Mucosa of stomach (tissue), 1 donor: ENCODE measurements around the gene TRPC4AP.

ENCODE experiments used
- H3K27me3 ChIP-seq: one replicate; pipeline ENCODE4 v1.7.0; 2013; ENCODE audit warnings: mild to moderate bottlenecking, low read length; ENCODE audit not compliant: control insufficient read depth, insufficient read depth
- H3K36me3 ChIP-seq: one replicate; pipeline ENCODE4 v1.7.0; 2013; ENCODE audit warnings: low read length; ENCODE audit not compliant: control insufficient read depth, insufficient read depth
- H3K4me1 ChIP-seq: one replicate; pipeline ENCODE4 v1.7.0; 2013; ENCODE audit warnings: mild to moderate bottlenecking, low read length; ENCODE audit not compliant: control insufficient read depth, insufficient read depth
- H3K4me3 ChIP-seq: one replicate; pipeline ENCODE4 v1.7.0; 2013; ENCODE audit warnings: low read length
- H3K9ac ChIP-seq: one replicate; pipeline ENCODE4 v1.7.0; 2013; ENCODE audit warnings: mild to moderate bottlenecking, low read length, moderate library complexity
- H3K9me3 ChIP-seq: one replicate; pipeline ENCODE4 v1.7.0; 2013; ENCODE audit warnings: mild to moderate bottlenecking, low read length, moderate library complexity; ENCODE audit not compliant: control insufficient read depth
- donor health status: Pancreatic carcinoma.

Gene TRPC4AP

GRCh38 chr20:35042268-35042667, 50.3 kb downstream of the TRPC4AP start:
- Histone ChIP-seq H3K27me3 (no peaks in the 10 kb centered on the region), H3K9me3 (no peaks in the 10 kb centered on the region), H3K9ac (no peak overlapping the region), H3K4me3 (no peak overlapping the region), H3K4me1 (peaks cover 22% of the 10 kb centered on the region), H3K36me3 (no peaks in the 10 kb centered on the region)

- H3K4me3 ChIP-seq: no peak overlapping the region
- H3K36me3 ChIP-seq: no peaks in the 10 kb centered on the region
- H3K9me3 ChIP-seq: no peaks in the 10 kb centered on the region
- H3K27me3 ChIP-seq: no peaks in the 10 kb centered on the region
- peaks cover 22% of the 10 kb centered on the region for H3K4me1 ChIP-seq
- no peak overlapping the region for H3K9ac ChIP-seq
These were observed 52.0 kb downstream of the TRPC4AP start for GRCh38 chr20:35040646-35041045.

GRCh38 chr20:35039846-35040489, 52.6 kb downstream of the TRPC4AP start:
- Histone ChIP-seq H3K27me3 (no peaks in the 10 kb centered on the region), H3K36me3 (peaks cover 5% of the 10 kb centered on the region), H3K4me3 (no peak overlapping the region), H3K4me1 (peaks cover 22% of the 10 kb centered on the region), H3K9me3 (no peaks in the 10 kb centered on the region), H3K9ac (no peak overlapping the region)

GRCh38 chr20:35039146-35039545, 53.5 kb downstream of the TRPC4AP start:
- peaks cover 22% of the 10 kb centered on the region for H3K4me1 ChIP-seq
- H3K9ac ChIP-seq: no peak overlapping the region
- no peaks in the 10 kb centered on the region for H3K27me3 ChIP-seq
- no peaks in the 10 kb centered on the region for H3K9me3 ChIP-seq
- no peak overlapping the region for H3K4me3 ChIP-seq
- peaks cover 13% of the 10 kb centered on the region for H3K36me3 ChIP-seq

GRCh38 chr20:35034145-35034544, 58.5 kb downstream of the TRPC4AP start:
- Histone ChIP-seq H3K9me3 (no peaks in the 10 kb centered on the region), H3K27me3 (no peaks in the 10 kb centered on the region), H3K4me1 (peaks cover 6% of the 10 kb centered on the region), H3K36me3 (peaks cover 13% of the 10 kb centered on the region), H3K9ac (no peak overlapping the region), H3K4me3 (no peak overlapping the region)

- Histone ChIP-seq H3K9me3 (no peaks in the 10 kb centered on the region), H3K4me1 (no peaks in the 10 kb centered on the region), H3K27me3 (no peaks in the 10 kb centered on the region), H3K4me3 (no peak overlapping the region), H3K36me3 (peaks cover 10% of the 10 kb centered on the region), H3K9ac (no peak overlapping the region)
These were observed 62.5 kb downstream of the TRPC4AP start for GRCh38 chr20:35030136-35030535.

- H3K9ac ChIP-seq: no peak overlapping the region
- H3K9me3 ChIP-seq: no peaks in the 10 kb centered on the region
- H3K4me1 ChIP-seq: no peaks in the 10 kb centered on the region
- no peaks in the 10 kb centered on the region for H3K36me3 ChIP-seq
- H3K4me3 ChIP-seq: no peak overlapping the region
- H3K27me3 ChIP-seq: no peaks in the 10 kb centered on the region
These were observed 65.3 kb downstream of the TRPC4AP start for GRCh38 chr20:35027301-35027700.

GRCh38 chr20:35025116-35025515, 67.5 kb downstream of the TRPC4AP start:
- Histone ChIP-seq H3K27me3 (no peaks in the 10 kb centered on the region), H3K4me1 (no peaks in the 10 kb centered on the region), H3K9ac (no peak overlapping the region), H3K36me3 (peaks cover 5% of the 10 kb centered on the region), H3K4me3 (no peak overlapping the region), H3K9me3 (no peaks in the 10 kb centered on the region)

GRCh38 chr20:35023624-35024023, 69.0 kb downstream of the TRPC4AP start:
- Histone ChIP-seq H3K9ac (no peak overlapping the region), H3K9me3 (no peaks in the 10 kb centered on the region), H3K4me1 (no peaks in the 10 kb centered on the region), H3K27me3 (no peaks in the 10 kb centered on the region), H3K4me3 (no peak overlapping the region), H3K36me3 (peaks cover 13% of the 10 kb centered on the region)

- H3K4me1 ChIP-seq: no peaks in the 10 kb centered on the region
- no peak overlapping the region for H3K4me3 ChIP-seq
- H3K9ac ChIP-seq: no peak overlapping the region
- no peaks in the 10 kb centered on the region for H3K9me3 ChIP-seq
- H3K27me3 ChIP-seq: no peaks in the 10 kb centered on the region
- peaks cover 13% of the 10 kb centered on the region for H3K36me3 ChIP-seq
These were observed 70.8 kb downstream of the TRPC4AP start for GRCh38 chr20:35021831-35022230.

- H3K4me1 ChIP-seq: no peaks in the 10 kb centered on the region
- H3K27me3 ChIP-seq: no peaks in the 10 kb centered on the region
- H3K4me3 ChIP-seq: no peak overlapping the region
- H3K9ac ChIP-seq: no peak overlapping the region
- no peaks in the 10 kb centered on the region for H3K9me3 ChIP-seq
- H3K36me3 ChIP-seq: peaks cover 13% of the 10 kb centered on the region
These were observed 71.5 kb downstream of the TRPC4AP start for GRCh38 chr20:35021063-35021462.

GRCh38 chr20:35020108-35020928, 72.3 kb downstream of the TRPC4AP start:
- Histone ChIP-seq H3K4me1 (no peaks in the 10 kb centered on the region), H3K9ac (no peak overlapping the region), H3K27me3 (no peaks in the 10 kb centered on the region)

More at GRCh38 chr20:35020108-35020928, 72.3 kb downstream of the TRPC4AP start:
- peaks cover 13% of the 10 kb centered on the region for H3K36me3 ChIP-seq
- H3K4me3 ChIP-seq: no peak overlapping the region
- no peaks in the 10 kb centered on the region for H3K9me3 ChIP-seq
